Osteoblast (primary cell): ENCODE data around the gene STYXL1. TPM values are rescaled to one million over a fixed set of nuclear protein-coding genes. Genes with fewer than 3 reads are reported as not detected.

Experiments
- DNase-seq: peaks from one replicate; pipeline ENCODE4 v3.0.0; 2011; ENCODE audit warnings: low spot score, mixed read lengths; ENCODE audit not compliant: insufficient read length; ENCODE audit errors: missing footprints
- H2AFZ ChIP-seq: 2 replicates; pipeline ENCODE4 v1.6.0; 2011; ENCODE audit warnings: mild to moderate bottlenecking, low read length
- H3K27ac ChIP-seq: 2 replicates; pipeline ENCODE4 v1.5.1; 2011; ENCODE audit warnings: mild to moderate bottlenecking, low read depth, low read length, moderate library complexity
- H3K27me3 ChIP-seq: 2 replicates; pipeline ENCODE4 v1.6.0; 2012; ENCODE audit warnings: mild to moderate bottlenecking, control low read depth, inconsistent platforms, low read length, moderate library complexity; ENCODE audit not compliant: insufficient read depth
- H3K36me3 ChIP-seq: 2 replicates; pipeline ENCODE4 v1.5.1; 2011; ENCODE audit warnings: mild to moderate bottlenecking, low read length, control low read depth, moderate library complexity; ENCODE audit not compliant: insufficient read depth
- H3K4me1 ChIP-seq: 2 replicates; pipeline ENCODE4 v1.5.1; 2011; ENCODE audit warnings: mild to moderate bottlenecking, low read length, control low read depth, moderate library complexity; ENCODE audit not compliant: insufficient read depth
- H3K4me2 ChIP-seq: 2 replicates; pipeline ENCODE4 v1.6.0; 2011; ENCODE audit warnings: mild to moderate bottlenecking, low read length; ENCODE audit not compliant: insufficient read depth
- H3K4me3 ChIP-seq: fragments of 200-600 bp; sonication (generic); 3 replicates; pipeline ENCODE4 v1.5.1; 2012; ENCODE audit warnings: mild to moderate bottlenecking, low read length, inconsistent platforms; ENCODE audit not compliant: insufficient read depth
- H3K79me2 ChIP-seq: 2 replicates; pipeline ENCODE4 v1.6.0; 2012; ENCODE audit warnings: mild to moderate bottlenecking, low read length, control low read depth, inconsistent platforms; ENCODE audit not compliant: insufficient read depth
- H3K9me3 ChIP-seq: 2 replicates; pipeline ENCODE4 v1.5.1; 2011; ENCODE audit warnings: low read depth, low read length, control low read depth
- H4K20me1 ChIP-seq: 2 replicates; pipeline ENCODE4 v1.6.0; 2012; ENCODE audit warnings: mild to moderate bottlenecking, low read length, control low read depth; ENCODE audit not compliant: insufficient read depth
- total RNA-seq: library from RNA; depleted of rRNA; stranded (reverse); fragments of >200 nt; gene quantifications from 2 replicates; pipeline ENCODE4 v1.2.3, GENCODE V29; 2012
- TF ChIP-seq, protein P1 (sequence below): IDR thresholded peaks from 2 replicates; pipeline ENCODE4 v1.5.1; 2011; ENCODE audit warnings: mild to moderate bottlenecking, low read depth, low read length, moderate library complexity; ENCODE audit errors: extremely low read depth

The STYXL1 gene
- total RNA-seq, 1 donor = 23.9 TPM

DNA sequence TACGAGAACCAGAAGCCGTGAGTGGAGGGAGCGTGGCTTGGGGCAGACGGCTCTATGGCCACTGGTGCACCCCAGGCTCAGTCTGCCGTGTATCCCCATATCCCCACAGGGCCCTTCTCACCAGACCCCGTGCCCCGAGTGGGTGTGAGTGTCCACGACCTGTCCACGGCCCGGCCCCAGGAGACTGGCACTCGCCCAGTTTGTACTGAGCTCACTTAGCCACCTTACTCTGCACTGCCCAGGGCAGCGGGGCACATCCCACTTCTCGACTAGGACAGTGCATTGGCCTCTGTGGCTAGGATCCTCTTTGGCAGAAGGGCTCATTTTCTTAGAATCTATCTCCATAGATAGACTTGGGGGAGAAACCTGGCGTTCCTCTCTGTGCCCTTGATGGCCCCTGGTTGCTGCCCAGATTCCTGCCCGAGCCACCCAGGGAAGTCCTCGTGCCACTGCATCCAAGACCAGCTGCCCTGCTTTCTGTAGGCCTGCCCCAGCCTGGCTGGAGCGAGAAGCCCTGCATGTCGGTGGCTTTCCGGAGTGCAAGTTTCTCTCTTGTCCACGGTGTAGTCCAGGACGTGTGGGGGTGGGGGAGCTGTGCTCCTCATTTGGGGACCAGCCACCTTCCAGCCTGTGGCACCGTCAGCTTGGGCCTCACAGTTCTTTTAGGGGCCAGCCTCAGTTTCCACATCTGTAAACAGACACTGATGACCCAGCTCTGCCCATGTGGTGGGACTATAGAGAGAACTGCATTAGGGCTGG lies 65.3 kb downstream of the STYXL1 start:
- Histone ChIP-seq H3K27ac (no peak overlapping the region), H3K36me3 (peaks cover 12% of the 10 kb centered on the region), H3K4me1 (peaks cover 2% of the 10 kb centered on the region), H2AFZ (no peak overlapping the region), H3K9me3 (no peaks in the 10 kb centered on the region), H3K79me2 (no peaks in the 10 kb centered on the region), H3K4me2 (no peak overlapping the region), H3K27me3 (no peaks in the 10 kb centered on the region), H4K20me1 (no peaks in the 10 kb centered on the region), H3K4me3 (no peak overlapping the region)
- peak; percentile 83 for DNase-seq
- TF ChIP-seq, protein P1, sequence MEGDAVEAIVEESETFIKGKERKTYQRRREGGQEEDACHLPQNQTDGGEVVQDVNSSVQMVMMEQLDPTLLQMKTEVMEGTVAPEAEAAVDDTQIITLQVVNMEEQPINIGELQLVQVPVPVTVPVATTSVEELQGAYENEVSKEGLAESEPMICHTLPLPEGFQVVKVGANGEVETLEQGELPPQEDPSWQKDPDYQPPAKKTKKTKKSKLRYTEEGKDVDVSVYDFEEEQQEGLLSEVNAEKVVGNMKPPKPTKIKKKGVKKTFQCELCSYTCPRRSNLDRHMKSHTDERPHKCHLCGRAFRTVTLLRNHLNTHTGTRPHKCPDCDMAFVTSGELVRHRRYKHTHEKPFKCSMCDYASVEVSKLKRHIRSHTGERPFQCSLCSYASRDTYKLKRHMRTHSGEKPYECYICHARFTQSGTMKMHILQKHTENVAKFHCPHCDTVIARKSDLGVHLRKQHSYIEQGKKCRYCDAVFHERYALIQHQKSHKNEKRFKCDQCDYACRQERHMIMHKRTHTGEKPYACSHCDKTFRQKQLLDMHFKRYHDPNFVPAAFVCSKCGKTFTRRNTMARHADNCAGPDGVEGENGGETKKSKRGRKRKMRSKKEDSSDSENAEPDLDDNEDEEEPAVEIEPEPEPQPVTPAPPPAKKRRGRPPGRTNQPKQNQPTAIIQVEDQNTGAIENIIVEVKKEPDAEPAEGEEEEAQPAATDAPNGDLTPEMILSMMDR = no peak

DNA sequence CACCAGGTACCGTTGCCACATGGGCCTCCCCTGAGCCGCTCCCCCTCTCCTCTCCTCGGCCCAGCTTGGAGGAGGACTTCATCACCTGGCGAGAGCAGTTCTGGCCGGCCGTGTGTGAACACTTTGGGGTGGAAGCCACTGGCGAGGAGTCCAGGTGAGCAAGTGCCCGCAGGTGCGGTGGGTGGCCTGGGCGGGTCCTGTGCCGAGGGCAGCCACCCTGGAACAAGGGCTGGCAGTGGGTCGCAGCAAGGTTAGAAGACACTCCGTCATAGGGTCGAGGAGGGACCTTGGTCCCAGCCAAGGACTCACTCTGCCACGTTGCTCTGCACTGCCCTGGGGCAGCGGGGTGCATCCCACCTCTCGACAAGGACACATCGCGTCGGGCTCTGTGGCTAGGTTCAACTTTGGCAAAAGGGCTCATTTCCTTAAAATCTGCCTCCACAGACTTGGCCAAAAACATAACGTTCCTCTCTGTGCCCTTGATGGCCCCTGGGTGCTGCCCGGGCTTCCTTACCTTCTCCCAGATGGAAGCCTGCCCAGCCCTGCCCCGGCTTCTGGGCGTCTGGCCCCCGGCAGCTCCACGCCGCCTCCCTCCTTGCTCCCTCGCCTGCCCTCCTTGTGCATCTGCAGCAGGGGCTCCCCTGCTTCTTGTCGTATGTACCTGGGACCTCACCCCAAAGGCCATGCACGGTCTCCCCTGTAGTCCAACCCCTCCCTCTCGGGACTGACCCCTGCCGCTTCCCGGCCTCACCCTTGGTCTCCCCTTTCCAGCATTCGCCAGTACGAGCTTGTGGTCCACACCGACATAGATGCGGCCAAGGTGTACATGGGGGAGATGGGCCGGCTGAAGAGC lies 66.1 kb downstream of the STYXL1 start:
- H3K4me2 ChIP-seq = no peak overlapping the region
- no peaks in the 10 kb centered on the region for H4K20me1 ChIP-seq
- H3K27ac ChIP-seq = no peak overlapping the region
- TF ChIP-seq, protein P1 = no peak
- no peak overlapping the region for H3K4me3 ChIP-seq
- H2AFZ ChIP-seq = no peak overlapping the region
- no peaks in the 10 kb centered on the region for H3K9me3 ChIP-seq
- peaks cover 2% of the 10 kb centered on the region for H3K4me1 ChIP-seq
- H3K27me3 ChIP-seq = no peaks in the 10 kb centered on the region
- H3K36me3 ChIP-seq = peaks cover 10% of the 10 kb centered on the region
- peak; percentile 76 for DNase-seq
- H3K79me2 ChIP-seq = no peaks in the 10 kb centered on the region

DNA sequence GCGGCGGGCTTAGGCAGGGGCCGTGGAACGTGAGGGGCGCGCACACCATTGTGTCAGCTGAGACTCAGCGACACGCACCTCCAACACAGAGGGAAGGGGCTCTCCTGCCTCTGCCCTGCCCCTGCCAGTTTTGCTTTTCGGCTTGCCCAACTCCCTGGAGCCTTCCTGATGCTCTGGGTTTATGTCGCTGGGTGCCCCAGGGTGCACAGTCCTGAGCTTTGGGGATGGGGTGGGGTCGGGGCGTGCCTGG lies 66.7 kb downstream of the STYXL1 start:
- no peak overlapping the region for H3K27ac ChIP-seq
- TF ChIP-seq, protein P1 = no peak
- no peak overlapping the region for H3K4me3 ChIP-seq
- H2AFZ ChIP-seq = no peak overlapping the region
- no peaks in the 10 kb centered on the region for H3K27me3 ChIP-seq
- H3K36me3 ChIP-seq = peaks cover 10% of the 10 kb centered on the region
- H3K4me2 ChIP-seq = no peak overlapping the region
- H3K4me1 ChIP-seq = peaks cover 2% of the 10 kb centered on the region
- no peaks in the 10 kb centered on the region for H3K79me2 ChIP-seq
- H4K20me1 ChIP-seq = no peaks in the 10 kb centered on the region
- DNase-seq = peak; percentile 22
- no peaks in the 10 kb centered on the region for H3K9me3 ChIP-seq

DNA sequence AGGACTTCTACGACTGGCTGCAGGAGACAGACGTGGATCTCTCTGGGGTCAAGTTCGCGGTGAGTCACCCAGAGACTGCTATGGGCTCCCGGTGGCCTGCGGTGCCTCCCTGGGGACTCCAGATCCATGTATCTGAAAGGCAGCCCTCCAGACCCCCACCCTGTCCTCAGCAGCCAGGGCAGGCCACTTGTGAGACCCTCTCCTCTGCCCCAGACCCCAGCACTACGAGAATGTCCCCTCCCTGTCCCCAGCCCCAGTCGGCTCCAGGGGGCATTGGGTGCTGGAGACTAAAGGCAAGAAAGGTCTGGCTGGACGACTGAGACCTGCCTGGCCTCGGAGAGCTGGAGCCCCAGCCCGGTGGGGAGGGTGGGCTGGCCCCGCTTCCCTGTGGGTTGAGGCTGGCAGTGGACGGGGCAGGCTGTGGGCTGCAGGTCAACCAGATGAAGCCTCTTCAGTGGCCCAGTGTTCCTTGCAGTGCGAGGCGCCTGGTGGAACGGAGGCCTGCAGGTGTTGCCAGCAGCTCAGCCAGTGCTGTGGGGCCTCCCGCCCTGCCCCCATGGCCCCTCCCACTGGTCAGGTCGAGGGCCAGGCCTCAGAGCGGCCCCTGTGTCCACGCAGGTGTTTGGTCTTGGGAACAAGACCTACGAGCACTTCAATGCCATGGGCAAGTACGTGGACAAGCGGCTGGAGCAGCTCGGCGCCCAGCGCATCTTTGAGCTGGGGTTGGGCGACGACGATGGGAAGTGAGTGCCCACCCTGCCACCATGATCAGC lies 67.2 kb downstream of the STYXL1 start:
- H3K4me1 ChIP-seq = peaks cover 2% of the 10 kb centered on the region
- H4K20me1 ChIP-seq = no peaks in the 10 kb centered on the region
- no peak overlapping the region for H3K4me2 ChIP-seq
- peaks cover 10% of the 10 kb centered on the region for H3K36me3 ChIP-seq
- no peaks in the 10 kb centered on the region for H3K27me3 ChIP-seq
- no peak overlapping the region for H3K27ac ChIP-seq
- no peaks in the 10 kb centered on the region for H3K79me2 ChIP-seq
- peak; percentile 82 for DNase-seq
- TF ChIP-seq, protein P1 = no peak
- H3K9me3 ChIP-seq = no peaks in the 10 kb centered on the region
- no peak overlapping the region for H3K4me3 ChIP-seq
- H2AFZ ChIP-seq = no peak overlapping the region
